ENCODE results near the gene TRMU. TPM values are rescaled to one million over a fixed set of nuclear protein-coding genes. Genes with fewer than 3 reads are reported as not detected.

TRMU gene
- total RNA-seq, 1 donor from 2014 or later = 19.6 TPM

GRCh38 chr22:46336119-46337078 lies 885 bp downstream of the TRMU start:
- DNase-seq (ENCODE audit: low read depth in 2 of 2) = peak; percentile 37 to 43

DNA sequence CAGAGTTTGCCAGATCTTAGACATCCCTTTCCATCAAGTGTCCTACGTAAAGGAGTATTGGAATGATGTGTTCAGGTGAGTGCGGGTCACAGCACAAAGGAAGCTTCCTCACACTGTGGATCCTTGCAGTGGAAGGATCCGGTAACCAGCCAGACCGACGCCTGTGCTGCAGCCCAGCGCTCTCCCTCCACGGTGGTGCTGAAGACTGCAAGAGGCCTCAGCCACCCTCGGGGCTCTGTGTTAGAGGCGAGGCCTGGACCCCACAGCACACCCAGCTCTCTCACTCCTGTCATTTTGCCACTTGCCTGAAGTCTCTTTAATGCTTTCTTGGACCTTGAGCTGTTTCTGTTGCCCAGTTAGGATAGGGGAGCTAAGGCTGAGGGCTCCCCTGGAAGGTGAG lies 2.4 kb downstream of the TRMU start:
- DNase-seq (ENCODE audit: low read depth in 2 of 2) = no peak

DNA sequence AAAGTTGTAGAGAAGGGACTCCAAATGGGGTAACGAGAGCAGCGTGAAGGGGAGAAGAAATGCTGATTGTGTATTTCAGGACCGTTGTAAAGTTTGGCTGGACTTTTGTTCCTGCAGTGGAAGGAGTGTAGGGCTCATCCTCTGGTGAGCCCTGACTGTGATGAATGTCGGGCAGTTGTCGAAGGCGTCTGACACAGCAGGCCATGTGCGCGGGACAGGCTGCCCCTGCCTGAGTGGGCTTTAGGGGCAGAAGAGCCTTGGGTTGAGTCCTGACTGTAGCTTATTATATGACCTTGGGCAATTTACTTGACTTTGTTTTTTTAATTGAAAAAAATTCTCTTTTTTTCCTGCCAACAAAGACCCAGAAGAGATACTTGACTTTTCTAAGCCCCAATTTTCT lies 3.1 kb downstream of the TRMU start:
- DNase-seq (ENCODE audit: low read depth in 2 of 2) = no peak

- DNase-seq (ENCODE audit: low read depth in 2 of 2) = no peak
Observed at GRCh38 chr22:46339956-46340355, 4.4 kb downstream of the TRMU start.

GRCh38 chr22:46340676-46341075 lies 5.2 kb downstream of the TRMU start:
- DNase-seq (ENCODE audit: low read depth in 2 of 2) = no peak

DNA sequence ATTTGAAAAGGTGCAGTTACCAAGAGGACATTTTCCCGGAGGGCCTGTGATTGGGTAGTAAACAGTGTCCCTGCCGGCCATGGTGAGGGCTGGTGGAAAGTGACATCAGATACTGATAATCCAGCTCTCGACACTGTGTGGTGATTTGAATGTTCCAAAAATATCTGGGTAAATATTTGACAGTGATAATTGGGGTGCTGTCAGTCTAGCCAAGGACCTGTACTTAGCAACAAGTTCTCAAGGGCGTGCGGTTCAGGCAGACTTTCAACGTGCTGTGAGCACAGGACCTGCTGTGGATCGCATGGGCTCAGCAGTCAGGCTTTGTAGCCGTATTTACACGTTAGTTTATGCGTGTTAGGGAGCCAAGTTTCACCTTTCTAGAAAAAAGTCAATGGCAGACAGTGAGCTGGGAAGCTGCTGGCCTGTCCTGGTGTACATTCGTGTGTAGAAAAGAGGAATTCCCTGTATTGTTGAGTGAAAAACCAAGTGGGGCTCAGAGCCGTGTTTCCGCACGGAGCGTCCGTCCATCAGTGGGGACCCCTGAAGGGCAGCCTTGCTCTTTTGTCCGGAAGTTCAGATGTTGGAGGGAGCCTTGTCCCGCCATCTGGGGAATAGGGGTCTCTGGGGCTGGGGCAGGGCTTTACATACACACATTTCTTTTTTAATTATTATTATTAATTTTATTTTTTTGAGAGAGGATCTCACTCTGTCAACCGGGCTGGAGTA lies 11.3 kb downstream of the TRMU start:
- DNase-seq (ENCODE audit: low read depth in 2 of 2) = no peak

- DNase-seq (ENCODE audit: low read depth in 2 of 2) = no peak
Observed at GRCh38 chr22:46347646-46348045, 12.1 kb downstream of the TRMU start.

DNA sequence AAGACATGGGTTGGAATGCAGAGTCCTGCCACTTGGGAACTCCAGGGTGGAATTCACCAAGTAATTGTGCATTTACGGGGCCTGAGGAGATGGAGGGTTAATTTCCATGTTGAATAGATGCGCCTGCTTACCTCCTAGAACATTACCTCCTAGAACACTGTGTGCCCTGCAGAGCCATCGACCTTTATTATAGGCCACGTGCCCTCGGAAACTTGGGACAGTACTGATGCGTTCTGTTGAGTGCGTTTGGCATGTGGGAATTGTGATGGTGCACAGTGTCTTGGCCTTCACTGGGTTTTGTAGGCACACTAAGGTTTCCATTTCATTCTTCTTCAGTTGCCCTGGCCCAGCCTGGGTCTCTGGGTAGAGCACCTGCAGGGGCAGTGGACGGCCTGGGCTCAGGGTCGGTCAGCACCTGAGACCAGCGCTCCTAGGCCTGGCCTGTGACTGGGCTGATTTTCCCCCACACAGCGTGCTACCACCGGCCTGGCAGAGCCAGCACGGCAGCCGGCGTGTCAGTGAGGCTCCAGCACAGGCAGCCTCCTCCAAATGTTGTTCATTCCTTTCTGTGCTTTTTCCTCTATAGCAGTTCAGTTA lies 12.7 kb downstream of the TRMU start:
- no peak for DNase-seq (ENCODE audit: low read depth in 2 of 2)

- no peak for DNase-seq (ENCODE audit: low read depth in 2 of 2)
Observed at GRCh38 chr22:46349238-46349637, 13.7 kb downstream of the TRMU start.

- no peak for DNase-seq (ENCODE audit: low read depth in 2 of 2)
Observed at GRCh38 chr22:46349681-46350080, 14.2 kb downstream of the TRMU start.

- no peak for DNase-seq (ENCODE audit: low read depth in 2 of 2)
Observed at GRCh38 chr22:46350121-46350520, 14.6 kb downstream of the TRMU start.

DNA sequence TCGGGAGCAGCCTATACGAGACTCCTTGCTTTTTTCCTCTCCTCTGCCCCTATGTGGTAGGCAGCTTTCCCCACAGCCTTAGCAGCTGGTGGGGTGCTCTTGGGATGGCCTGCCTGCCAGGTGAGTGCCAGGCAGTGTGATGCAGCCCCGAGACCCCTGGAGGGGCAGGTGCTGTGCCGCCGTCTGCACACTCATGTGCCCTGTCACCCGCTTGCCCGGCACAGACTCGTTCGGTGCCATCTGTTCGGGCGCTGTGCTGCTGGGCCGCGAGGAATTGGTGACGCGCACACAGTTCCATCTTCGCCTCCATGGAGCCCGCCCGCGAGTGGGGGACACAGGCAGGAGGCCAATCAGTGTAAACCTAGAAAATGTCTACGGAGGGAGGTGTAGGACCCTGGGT lies 15.1 kb downstream of the TRMU start:
- no peak for DNase-seq (ENCODE audit: low read depth in 2 of 2)

DNA sequence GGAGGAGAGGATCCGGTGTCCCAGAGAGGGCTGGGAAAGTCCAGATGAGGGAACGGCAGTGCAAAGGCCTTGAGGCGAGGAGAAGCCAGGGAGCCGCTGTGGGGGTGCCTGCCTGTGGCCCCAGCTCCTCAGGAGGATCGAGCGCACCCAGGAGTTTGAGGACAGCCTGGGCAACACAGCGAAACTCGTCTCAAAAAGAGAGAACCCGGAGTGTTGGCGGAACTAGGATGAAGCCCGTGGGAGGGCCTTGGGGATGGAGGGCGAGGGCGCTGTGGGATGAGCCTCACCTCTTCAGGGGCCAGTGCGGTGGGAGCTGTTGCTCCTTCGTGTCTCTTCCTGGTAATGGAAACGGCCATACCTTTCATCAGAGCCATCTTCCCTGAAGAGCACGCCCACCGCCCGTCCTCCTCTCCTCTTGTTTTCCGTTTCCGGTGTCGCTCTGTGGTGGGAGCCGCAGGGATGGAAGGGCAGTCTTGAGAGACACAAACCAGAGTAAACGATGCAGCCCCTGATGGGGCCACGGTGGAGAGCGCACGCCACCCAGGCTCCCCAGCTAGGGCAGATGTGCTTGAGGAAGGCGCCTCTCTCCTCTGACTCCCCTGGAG lies 15.7 kb downstream of the TRMU start:
- no peak for DNase-seq (ENCODE audit: low read depth in 2 of 2)

- no peak for DNase-seq (ENCODE audit: low read depth in 2 of 2)
Observed at GRCh38 chr22:46351767-46352166, 16.3 kb downstream of the TRMU start.

- no peak for DNase-seq (ENCODE audit: low read depth in 2 of 2)
Observed at GRCh38 chr22:46352276-46352675, 16.8 kb downstream of the TRMU start.

GRCh38 chr22:46352691-46353386 lies 17.3 kb downstream of the TRMU start:
- DNase-seq (ENCODE audit: low read depth in 2 of 2) = peak; percentile 43 to 79

DNA sequence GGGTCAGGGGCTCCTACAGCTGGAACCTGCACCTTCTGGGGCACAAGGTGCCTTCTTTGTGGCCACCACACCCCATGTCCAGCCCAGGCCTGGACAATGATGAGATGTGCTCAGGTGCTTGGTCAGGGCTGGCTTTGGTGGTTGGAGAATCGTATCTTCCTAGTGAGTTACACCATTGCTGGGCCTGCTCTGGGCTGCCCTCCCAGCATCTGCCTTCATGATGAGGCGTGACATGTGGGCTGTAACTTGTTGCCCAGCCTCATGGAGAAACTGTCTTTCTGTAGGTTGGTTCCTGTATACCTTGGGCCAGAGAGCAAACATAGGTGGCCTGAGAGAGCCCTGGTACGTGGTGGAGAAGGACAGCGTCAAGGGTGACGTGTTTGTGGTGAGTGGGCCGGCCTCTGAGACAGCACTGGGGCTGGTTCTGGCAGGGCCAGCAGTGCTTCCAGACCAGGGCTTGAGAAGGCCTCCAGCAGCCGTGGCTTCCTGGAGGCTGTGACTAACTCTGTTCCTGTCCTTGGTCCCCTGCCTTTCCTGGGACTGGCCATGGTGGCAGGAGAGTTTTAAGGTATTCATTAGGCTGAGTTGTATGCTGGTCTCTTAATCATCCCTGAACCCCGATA lies 18.1 kb downstream of the TRMU start:
- peak in 1 of 2 donors; percentile 17 for DNase-seq (ENCODE audit: low read depth in 2 of 2)

DNA sequence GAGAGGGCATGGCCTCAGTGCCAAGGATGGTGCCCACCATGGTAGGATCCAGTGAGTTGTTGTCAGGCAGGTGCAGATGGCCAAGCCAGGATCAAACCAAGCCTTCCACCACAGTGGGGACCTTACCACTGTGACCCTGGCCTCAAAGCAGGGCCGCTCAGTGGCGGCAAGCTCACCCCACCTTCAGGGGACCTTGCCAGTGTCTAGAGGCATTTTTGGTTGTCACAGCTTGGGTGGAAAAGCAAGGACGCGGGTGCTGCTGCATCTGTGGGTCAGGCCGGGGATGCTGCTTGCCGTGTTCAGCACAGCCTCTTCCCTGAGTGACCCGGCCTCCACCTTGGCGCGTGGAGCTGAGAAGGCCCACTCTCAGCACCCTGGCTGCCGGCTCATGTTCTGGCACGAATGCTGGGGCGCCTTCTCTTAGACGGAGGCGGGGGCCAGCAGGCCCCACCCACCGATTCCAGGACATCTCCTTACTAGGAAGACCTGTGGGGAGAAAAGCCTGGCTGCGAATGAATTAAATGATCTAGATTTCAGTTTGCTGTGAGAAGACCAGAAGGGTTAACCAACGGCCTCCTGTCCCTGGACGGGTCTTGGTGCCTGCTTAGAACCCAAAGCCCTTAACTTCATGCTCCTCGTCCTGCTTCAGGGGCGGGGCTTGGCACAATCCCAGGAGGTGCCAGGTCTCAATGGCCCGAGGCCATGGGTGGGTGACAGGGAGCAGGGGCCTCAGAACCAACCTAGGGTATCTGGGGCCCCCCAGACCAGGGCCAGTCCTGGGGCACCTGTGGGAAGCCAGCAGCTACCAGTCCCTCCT lies 18.9 kb downstream of the TRMU start:
- DNase-seq (ENCODE audit: low read depth in 2 of 2) = no peak

- no peak for DNase-seq (ENCODE audit: low read depth in 2 of 2)
Observed at GRCh38 chr22:46354993-46355305, 19.4 kb downstream of the TRMU start.

- DNase-seq (ENCODE audit: low read depth in 2 of 2) = peak; percentile 59 to 80
Observed at GRCh38 chr22:46355369-46355995, 20.0 kb downstream of the TRMU start.
